HCT116 (cell line): ENCODE measurements around the gene PCED1A. TPM values are rescaled to one million over a fixed set of nuclear protein-coding genes. Genes with fewer than 3 reads are reported as not detected.

Source experiments
- ATAC-seq: fragments of 200-7000 bp; cut with Tn5 transposase; 2 replicates; pipeline ENCODE4 v1.9.1; 2020; ENCODE audit warnings: mild to moderate bottlenecking, moderate library complexity
- BruUV-seq: library from RNA; stranded (reverse); fragments of 400-500 nt; replicated peaks from 2 replicates; lab custom pipeline; 2021; lab: Mats Ljungman, UMichigan
- CTCF ChIA-PET: fragments of 300-600 bp; sonication (Branson Sonifier 250); formaldehyde crosslinking; loops from one replicate; lab custom pipeline; 2021; ENCODE audit warnings: antibody characterized with exemption; lab: Charles Lee
- POLR2A ChIA-PET: fragments of 300-600, 350-600 bp; sonication (Branson Sonifier 250); formaldehyde crosslinking; loops from one replicate; lab custom pipeline; 2021; ENCODE audit warnings: antibody characterized with exemption; lab: Charles Lee
- RAD21 ChIA-PET, 2 experiments: fragments of 300-600 bp; sonication (Branson Sonifier 250); formaldehyde crosslinking; loops; one replicate each; lab custom pipeline; 2023; ENCODE audit warnings: low total read pairs in 2 of 2; ENCODE audit not compliant: uncharacterized antibody in 2 of 2, unreplicated experiment in 2 of 2, low non-redundant PET in 1 of 2; lab: Charles Lee
- DNase-seq: peaks from one replicate; pipeline ENCODE4 v3.0.0-alpha.2; 2010; ENCODE audit warnings: low read depth, low spot score
- H2AFZ ChIP-seq: fragments of 200-600 bp; shearing (Covaris generic), sonication (generic); 2 replicates; pipeline ENCODE4 v1.6.1; 2017; ENCODE audit warnings: low read depth, mixed run types, mixed read lengths, antibody characterized with exemption, low read length; ENCODE audit not compliant: poor library complexity, severe bottlenecking
- H3K27ac ChIP-seq: 2 replicates; pipeline ENCODE4 v1.5.1; 2012; ENCODE audit warnings: low read depth, low read length
- H3K27me3 ChIP-seq: fragments of 200-600 bp; sonication (generic); 2 replicates; pipeline ENCODE4 v1.6.1; 2016; ENCODE audit warnings: mixed run types, low read length, mixed read lengths; ENCODE audit not compliant: insufficient read depth
- H3K36me3 ChIP-seq, 2 experiments: fragments of 200-500 bp in 1 of 2; fragments of 200-600 bp in 1 of 2; sonication (Bioruptor generic) in 1 of 2; sonication (generic) in 1 of 2; 2 replicates each; pipeline versions ENCODE4 v1.5.1 to v1.6.1; 2014 to 2016; ENCODE audit warnings: low read length in 2 of 2, inconsistent platforms in 1 of 2, mixed read lengths in 1 of 2, mixed run types in 1 of 2; ENCODE audit not compliant: insufficient read depth in 2 of 2, control insufficient read depth in 1 of 2
- H3K4me1 ChIP-seq, 2 experiments: fragments of 200-600 bp in 1 of 2; sonication (generic) in 1 of 2; 2 replicates each; pipeline versions ENCODE4 v1.5.1 to v1.6.1; 2012 to 2017; ENCODE audit warnings: low read length in 2 of 2, inconsistent platforms in 1 of 2, mild to moderate bottlenecking in 1 of 2, mixed read lengths in 1 of 2, mixed run types in 1 of 2, moderate library complexity in 1 of 2; ENCODE audit not compliant: insufficient read depth in 2 of 2, control insufficient read depth in 1 of 2
- H3K4me2 ChIP-seq: fragments of 200-600 bp; sonication (generic); 2 replicates; pipeline ENCODE4 v1.6.1; 2017; ENCODE audit warnings: mixed run types, low read length, mixed read lengths
- H3K4me3 ChIP-seq, 2 experiments: fragments of 200-600 bp in 1 of 2; sonication (generic) in 1 of 2; replicated peaks in 1 of 2; 2 replicates each; pipeline ENCODE4 v1.5.1; 2011 to 2016; ENCODE audit warnings: low read length in 2 of 2, control low read depth in 1 of 2, low read depth in 1 of 2, mild to moderate bottlenecking in 1 of 2, mixed read lengths in 1 of 2, mixed run types in 1 of 2
- H3K79me2 ChIP-seq: fragments of 200-600 bp; sonication (generic); 2 replicates; pipeline ENCODE4 v1.6.1; 2017; ENCODE audit warnings: mild to moderate bottlenecking, mixed run types, low read length, moderate library complexity, mixed read lengths; ENCODE audit not compliant: insufficient read depth
- H3K9ac ChIP-seq: fragments of 200-600 bp; sonication (generic); 2 replicates; pipeline ENCODE4 v1.6.1; 2016; ENCODE audit warnings: low read length, mixed read lengths
- H3K9me2 ChIP-seq: fragments of 200-600 bp; sonication (generic), shearing (Covaris generic); 2 replicates; pipeline ENCODE4 v1.6.1; 2017; ENCODE audit warnings: mixed run types, mild to moderate bottlenecking, moderate library complexity; ENCODE audit not compliant: insufficient read depth
- H3K9me3 ChIP-seq, 2 experiments: fragments of 200-500 bp in 1 of 2; fragments of 200-600 bp in 1 of 2; sonication (Bioruptor generic) in 1 of 2; sonication (generic) in 1 of 2; 2 replicates each; pipeline ENCODE4 v1.6.1; 2014 to 2017; ENCODE audit warnings: low read length in 2 of 2, mixed read lengths in 2 of 2, inconsistent platforms in 1 of 2, low read depth in 1 of 2, mild to moderate bottlenecking in 1 of 2, mixed run types in 1 of 2, moderate library complexity in 1 of 2; ENCODE audit not compliant: control insufficient read depth in 1 of 2, insufficient read depth in 1 of 2
- H4K20me1 ChIP-seq: fragments of 200-600 bp; sonication (generic), shearing (Covaris generic); 2 replicates; pipeline ENCODE4 v1.6.1; 2017; ENCODE audit warnings: mixed run types, mild to moderate bottlenecking, moderate library complexity; ENCODE audit not compliant: insufficient read depth
- CEBPB ChIP-seq: IDR thresholded peaks from 2 replicates; pipeline ENCODE4 v1.6.1; 2012; ENCODE audit warnings: low read depth
- EGR1 ChIP-seq: IDR thresholded peaks from 2 replicates; pipeline ENCODE4 v1.6.1; 2012; ENCODE audit warnings: low read depth
- ELF1 ChIP-seq: IDR thresholded peaks from 2 replicates; pipeline ENCODE4 v1.6.1; 2012; ENCODE audit warnings: low read depth, borderline replicate concordance
- EZH2phosphoT487 ChIP-seq: fragments of 200-600 bp; IDR thresholded peaks from 2 replicates; pipeline ENCODE4 v1.6.1; 2018; ENCODE audit warnings: antibody characterized with exemption, borderline replicate concordance
- FOSL1 ChIP-seq: IDR thresholded peaks from 2 replicates; pipeline ENCODE4 v1.6.1; 2012; ENCODE audit warnings: low read depth
- JUND ChIP-seq: IDR thresholded peaks from 2 replicates; pipeline ENCODE4 v1.6.1; 2012
- POLR2A ChIP-seq: IDR thresholded peaks from 2 replicates; pipeline ENCODE4 v1.7.0; 2011; ENCODE audit warnings: borderline replicate concordance; ENCODE audit not compliant: insufficient read depth, insufficient read length; ENCODE audit errors: extremely low read depth
- POLR2AphosphoS5 ChIP-seq: IDR thresholded peaks from 2 replicates; pipeline ENCODE4 v1.6.1; 2011; ENCODE audit warnings: mild to moderate bottlenecking, low read depth, low read length, moderate library complexity
- RAD21 ChIP-seq: IDR thresholded peaks from 2 replicates; pipeline ENCODE4 v1.6.1; 2012; ENCODE audit warnings: low read depth, mild to moderate bottlenecking
- SP1 ChIP-seq: IDR thresholded peaks from 2 replicates; pipeline ENCODE4 v1.6.1; 2012; ENCODE audit warnings: low read depth
- YY1 ChIP-seq: IDR thresholded peaks from 2 replicates; pipeline ENCODE4 v1.6.1; 2011; ENCODE audit warnings: low read length, low read depth, moderate library complexity, mild to moderate bottlenecking; ENCODE audit not compliant: insufficient replicate concordance; ENCODE audit errors: extremely low read depth
- intact Hi-C: fragments of 100-400 bp; cut with micrococcal nuclease; formaldehyde crosslinking; loops from 2 replicates; pipeline ENCODE4 v1.10.0; 2022
- total RNA-seq: library from RNA; stranded (reverse); gene quantifications from one replicate; pipeline ENCODE4 v1.2.1, GENCODE V29; 2021; ENCODE audit not compliant: unreplicated experiment
- TF ChIP-seq, protein P1 (sequence below): IDR thresholded peaks from 2 replicates; pipeline ENCODE4 v1.6.1; 2011; ENCODE audit warnings: mild to moderate bottlenecking, low read length, moderate library complexity; ENCODE audit not compliant: insufficient replicate concordance; ENCODE audit errors: extremely low read depth
- TF ChIP-seq, protein P2 (sequence below): IDR thresholded peaks from 2 replicates; pipeline ENCODE4 v1.6.1; 2012
- TF ChIP-seq, protein P3 (sequence below), 3 experiments: fragments of 200-600 bp in 1 of 3; sonication (generic) in 1 of 3; IDR thresholded peaks in 2 of 3; conservative IDR thresholded peaks in 1 of 3; 2 replicates each; pipeline ENCODE4 v1.5.1; 2012 to 2017; ENCODE audit warnings: low read depth in 2 of 3, low read length in 2 of 3, antibody characterized with exemption in 1 of 3, borderline replicate concordance in 1 of 3, control low read depth in 1 of 3, mild to moderate bottlenecking in 1 of 3, mixed read lengths in 1 of 3, mixed run types in 1 of 3, moderate library complexity in 1 of 3; ENCODE audit not compliant: insufficient read depth in 1 of 3

PCED1A gene
- total RNA-seq, 1 experiment from 2014 or later, result 31.8 TPM

DNA sequence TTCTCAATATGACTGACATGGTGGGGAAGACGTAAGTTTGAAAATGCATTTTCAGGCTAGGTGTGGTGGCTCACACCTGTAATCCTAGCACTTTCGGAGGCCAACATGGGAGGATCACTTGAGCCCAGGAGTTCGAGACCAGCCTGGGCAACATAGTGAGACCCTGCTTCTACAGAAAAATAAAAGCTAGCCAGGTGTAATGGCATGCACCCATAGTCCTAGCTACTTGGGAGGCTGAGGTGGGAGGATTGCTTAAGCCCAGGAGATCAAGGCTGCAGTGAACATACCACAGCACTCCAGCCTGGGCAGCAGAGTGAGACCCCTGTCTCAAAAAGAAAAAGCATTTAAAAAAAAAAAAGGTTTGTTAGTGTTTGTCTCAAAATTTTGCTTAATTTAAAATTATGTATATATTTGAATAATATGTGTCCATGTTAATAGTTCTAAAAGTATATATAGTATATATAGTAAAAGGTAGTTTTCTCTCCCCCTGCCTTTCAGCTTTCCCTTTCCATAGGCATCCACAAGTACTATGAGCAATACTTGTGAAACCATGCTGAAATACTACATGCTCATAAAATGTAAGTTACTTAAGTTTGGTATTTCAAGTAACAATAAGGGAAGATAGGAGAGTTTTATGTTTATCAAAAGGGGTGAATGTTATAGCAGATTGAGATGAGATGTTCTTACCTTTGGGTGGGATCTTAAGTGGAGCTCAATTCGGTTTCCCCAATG is 47.9 kb upstream of the PCED1A start:
- ATAC-seq (no peak), DNase-seq (no peak)
- no TSS peak for BruUV-seq
- Histone ChIP-seq H3K79me2 (peaks cover 92% of the 10 kb centered on the region), H2AFZ (no peak overlapping the region), H4K20me1 (no peaks in the 10 kb centered on the region), H3K36me3 (no peaks in the 10 kb centered on the region), H3K9ac (no peak overlapping the region), H3K9me2 (no peaks in the 10 kb centered on the region), H3K4me1 (peaks cover 0 to 15% of the 10 kb centered on the region in 2 experiments; a peak in 2 of 4 replicates), H3K27me3 (no peaks in the 10 kb centered on the region), H3K4me2 (no peak overlapping the region), H3K9me3 (no peaks in the 10 kb centered on the region), H3K27ac (no peak overlapping the region), H3K4me3 (no peak overlapping the region)
- intact Hi-C loops, result no loop called here
- ChIA-PET CTCF (no interaction called here), RAD21 (no interaction called here), POLR2A (interaction anchor here (1.2 kb wide), 1 partner anchor 15 kb away, joined by 3 read pairs; the partner anchor contains the start of gene PTPRA)
- TF ChIP-seq SP1 (no peak), CEBPB (no peak), FOSL1 (no peak), POLR2A (no peak), YY1 (no peak), EZH2phosphoT487 (no peak), JUND (no peak), EGR1 (no peak), ELF1 (no peak), POLR2AphosphoS5 (no peak), RAD21 (no peak)
- TF ChIP-seq, protein P1, sequence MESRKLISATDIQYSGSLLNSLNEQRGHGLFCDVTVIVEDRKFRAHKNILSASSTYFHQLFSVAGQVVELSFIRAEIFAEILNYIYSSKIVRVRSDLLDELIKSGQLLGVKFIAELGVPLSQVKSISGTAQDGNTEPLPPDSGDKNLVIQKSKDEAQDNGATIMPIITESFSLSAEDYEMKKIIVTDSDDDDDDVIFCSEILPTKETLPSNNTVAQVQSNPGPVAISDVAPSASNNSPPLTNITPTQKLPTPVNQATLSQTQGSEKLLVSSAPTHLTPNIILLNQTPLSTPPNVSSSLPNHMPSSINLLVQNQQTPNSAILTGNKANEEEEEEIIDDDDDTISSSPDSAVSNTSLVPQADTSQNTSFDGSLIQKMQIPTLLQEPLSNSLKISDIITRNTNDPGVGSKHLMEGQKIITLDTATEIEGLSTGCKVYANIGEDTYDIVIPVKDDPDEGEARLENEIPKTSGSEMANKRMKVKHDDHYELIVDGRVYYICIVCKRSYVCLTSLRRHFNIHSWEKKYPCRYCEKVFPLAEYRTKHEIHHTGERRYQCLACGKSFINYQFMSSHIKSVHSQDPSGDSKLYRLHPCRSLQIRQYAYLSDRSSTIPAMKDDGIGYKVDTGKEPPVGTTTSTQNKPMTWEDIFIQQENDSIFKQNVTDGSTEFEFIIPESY, result no peak
- TF ChIP-seq, protein P2, sequence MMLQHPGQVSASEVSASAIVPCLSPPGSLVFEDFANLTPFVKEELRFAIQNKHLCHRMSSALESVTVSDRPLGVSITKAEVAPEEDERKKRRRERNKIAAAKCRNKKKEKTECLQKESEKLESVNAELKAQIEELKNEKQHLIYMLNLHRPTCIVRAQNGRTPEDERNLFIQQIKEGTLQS, result no peak
- TF ChIP-seq, protein P3, sequence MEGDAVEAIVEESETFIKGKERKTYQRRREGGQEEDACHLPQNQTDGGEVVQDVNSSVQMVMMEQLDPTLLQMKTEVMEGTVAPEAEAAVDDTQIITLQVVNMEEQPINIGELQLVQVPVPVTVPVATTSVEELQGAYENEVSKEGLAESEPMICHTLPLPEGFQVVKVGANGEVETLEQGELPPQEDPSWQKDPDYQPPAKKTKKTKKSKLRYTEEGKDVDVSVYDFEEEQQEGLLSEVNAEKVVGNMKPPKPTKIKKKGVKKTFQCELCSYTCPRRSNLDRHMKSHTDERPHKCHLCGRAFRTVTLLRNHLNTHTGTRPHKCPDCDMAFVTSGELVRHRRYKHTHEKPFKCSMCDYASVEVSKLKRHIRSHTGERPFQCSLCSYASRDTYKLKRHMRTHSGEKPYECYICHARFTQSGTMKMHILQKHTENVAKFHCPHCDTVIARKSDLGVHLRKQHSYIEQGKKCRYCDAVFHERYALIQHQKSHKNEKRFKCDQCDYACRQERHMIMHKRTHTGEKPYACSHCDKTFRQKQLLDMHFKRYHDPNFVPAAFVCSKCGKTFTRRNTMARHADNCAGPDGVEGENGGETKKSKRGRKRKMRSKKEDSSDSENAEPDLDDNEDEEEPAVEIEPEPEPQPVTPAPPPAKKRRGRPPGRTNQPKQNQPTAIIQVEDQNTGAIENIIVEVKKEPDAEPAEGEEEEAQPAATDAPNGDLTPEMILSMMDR (IDR thresholded peaks at IDR 0.05 in 2 of 3, conservative IDR thresholded peaks at IDR 0.05 in 1 of 3; ENCODE audit: borderline replicate concordance in 1 of 3, insufficient read depth in 1 of 3, low read depth in 2 of 3, low read length in 2 of 3), result no peak
